Measurements from ENCODE around the gene TAAR9. TPM values are rescaled to one million over a fixed set of nuclear protein-coding genes. Genes with fewer than 3 reads are reported as not detected.

TAAR9 gene
- total and polyA plus RNA-seq, 2 experiments from 2014 or later, result not detected

- TF ChIP-seq, protein P1, sequence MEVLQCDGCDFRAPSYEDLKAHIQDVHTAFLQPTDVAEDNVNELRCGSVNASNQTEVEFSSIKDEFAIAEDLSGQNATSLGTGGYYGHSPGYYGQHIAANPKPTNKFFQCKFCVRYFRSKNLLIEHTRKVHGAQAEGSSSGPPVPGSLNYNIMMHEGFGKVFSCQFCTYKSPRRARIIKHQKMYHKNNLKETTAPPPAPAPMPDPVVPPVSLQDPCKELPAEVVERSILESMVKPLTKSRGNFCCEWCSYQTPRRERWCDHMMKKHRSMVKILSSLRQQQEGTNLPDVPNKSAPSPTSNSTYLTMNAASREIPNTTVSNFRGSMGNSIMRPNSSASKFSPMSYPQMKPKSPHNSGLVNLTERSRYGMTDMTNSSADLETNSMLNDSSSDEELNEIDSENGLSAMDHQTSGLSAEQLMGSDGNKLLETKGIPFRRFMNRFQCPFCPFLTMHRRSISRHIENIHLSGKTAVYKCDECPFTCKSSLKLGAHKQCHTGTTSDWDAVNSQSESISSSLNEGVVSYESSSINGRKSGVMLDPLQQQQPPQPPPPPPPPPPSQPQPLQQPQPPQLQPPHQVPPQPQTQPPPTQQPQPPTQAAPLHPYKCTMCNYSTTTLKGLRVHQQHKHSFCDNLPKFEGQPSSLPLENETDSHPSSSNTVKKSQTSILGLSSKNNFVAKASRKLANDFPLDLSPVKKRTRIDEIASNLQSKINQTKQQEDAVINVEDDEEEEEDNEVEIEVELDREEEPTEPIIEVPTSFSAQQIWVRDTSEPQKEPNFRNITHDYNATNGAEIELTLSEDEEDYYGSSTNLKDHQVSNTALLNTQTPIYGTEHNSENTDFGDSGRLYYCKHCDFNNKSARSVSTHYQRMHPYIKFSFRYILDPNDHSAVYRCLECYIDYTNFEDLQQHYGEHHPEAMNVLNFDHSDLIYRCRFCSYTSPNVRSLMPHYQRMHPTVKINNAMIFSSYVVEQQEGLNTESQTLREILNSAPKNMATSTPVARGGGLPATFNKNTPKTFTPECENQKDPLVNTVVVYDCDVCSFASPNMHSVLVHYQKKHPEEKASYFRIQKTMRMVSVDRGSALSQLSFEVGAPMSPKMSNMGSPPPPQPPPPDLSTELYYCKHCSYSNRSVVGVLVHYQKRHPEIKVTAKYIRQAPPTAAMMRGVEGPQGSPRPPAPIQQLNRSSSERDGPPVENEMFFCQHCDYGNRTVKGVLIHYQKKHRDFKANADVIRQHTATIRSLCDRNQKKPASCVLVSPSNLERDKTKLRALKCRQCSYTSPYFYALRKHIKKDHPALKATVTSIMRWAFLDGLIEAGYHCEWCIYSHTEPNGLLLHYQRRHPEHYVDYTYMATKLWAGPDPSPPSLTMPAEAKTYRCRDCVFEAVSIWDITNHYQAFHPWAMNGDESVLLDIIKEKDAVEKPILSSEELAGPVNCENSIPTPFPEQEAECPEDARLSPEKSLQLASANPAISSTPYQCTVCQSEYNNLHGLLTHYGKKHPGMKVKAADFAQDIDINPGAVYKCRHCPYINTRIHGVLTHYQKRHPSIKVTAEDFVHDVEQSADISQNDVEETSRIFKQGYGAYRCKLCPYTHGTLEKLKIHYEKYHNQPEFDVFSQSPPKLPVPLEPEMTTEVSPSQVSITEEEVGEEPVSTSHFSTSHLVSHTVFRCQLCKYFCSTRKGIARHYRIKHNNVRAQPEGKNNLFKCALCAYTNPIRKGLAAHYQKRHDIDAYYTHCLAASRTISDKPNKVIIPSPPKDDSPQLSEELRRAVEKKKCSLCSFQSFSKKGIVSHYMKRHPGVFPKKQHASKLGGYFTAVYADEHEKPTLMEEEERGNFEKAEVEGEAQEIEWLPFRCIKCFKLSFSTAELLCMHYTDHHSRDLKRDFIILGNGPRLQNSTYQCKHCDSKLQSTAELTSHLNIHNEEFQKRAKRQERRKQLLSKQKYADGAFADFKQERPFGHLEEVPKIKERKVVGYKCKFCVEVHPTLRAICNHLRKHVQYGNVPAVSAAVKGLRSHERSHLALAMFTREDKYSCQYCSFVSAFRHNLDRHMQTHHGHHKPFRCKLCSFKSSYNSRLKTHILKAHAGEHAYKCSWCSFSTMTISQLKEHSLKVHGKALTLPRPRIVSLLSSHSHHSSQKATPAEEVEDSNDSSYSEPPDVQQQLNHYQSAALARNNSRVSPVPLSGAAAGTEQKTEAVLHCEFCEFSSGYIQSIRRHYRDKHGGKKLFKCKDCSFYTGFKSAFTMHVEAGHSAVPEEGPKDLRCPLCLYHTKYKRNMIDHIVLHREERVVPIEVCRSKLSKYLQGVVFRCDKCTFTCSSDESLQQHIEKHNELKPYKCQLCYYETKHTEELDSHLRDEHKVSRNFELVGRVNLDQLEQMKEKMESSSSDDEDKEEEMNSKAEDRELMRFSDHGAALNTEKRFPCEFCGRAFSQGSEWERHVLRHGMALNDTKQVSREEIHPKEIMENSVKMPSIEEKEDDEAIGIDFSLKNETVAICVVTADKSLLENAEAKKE (CRISPR knock-in tag; IDR thresholded peaks at IDR 0.05), result no peak
- TF ChIP-seq EZH2 (IDR thresholded peaks at IDR 0.05; ENCODE audit: low read depth, unreplicated experiment), result no peak
- TF ChIP-seq, protein P2, sequence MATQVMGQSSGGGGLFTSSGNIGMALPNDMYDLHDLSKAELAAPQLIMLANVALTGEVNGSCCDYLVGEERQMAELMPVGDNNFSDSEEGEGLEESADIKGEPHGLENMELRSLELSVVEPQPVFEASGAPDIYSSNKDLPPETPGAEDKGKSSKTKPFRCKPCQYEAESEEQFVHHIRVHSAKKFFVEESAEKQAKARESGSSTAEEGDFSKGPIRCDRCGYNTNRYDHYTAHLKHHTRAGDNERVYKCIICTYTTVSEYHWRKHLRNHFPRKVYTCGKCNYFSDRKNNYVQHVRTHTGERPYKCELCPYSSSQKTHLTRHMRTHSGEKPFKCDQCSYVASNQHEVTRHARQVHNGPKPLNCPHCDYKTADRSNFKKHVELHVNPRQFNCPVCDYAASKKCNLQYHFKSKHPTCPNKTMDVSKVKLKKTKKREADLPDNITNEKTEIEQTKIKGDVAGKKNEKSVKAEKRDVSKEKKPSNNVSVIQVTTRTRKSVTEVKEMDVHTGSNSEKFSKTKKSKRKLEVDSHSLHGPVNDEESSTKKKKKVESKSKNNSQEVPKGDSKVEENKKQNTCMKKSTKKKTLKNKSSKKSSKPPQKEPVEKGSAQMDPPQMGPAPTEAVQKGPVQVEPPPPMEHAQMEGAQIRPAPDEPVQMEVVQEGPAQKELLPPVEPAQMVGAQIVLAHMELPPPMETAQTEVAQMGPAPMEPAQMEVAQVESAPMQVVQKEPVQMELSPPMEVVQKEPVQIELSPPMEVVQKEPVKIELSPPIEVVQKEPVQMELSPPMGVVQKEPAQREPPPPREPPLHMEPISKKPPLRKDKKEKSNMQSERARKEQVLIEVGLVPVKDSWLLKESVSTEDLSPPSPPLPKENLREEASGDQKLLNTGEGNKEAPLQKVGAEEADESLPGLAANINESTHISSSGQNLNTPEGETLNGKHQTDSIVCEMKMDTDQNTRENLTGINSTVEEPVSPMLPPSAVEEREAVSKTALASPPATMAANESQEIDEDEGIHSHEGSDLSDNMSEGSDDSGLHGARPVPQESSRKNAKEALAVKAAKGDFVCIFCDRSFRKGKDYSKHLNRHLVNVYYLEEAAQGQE (IDR thresholded peaks at IDR 0.05; ENCODE audit: unreplicated experiment), result no peak
Observed at GRCh38 chr6:132544826-132545225, 6.7 kb downstream of the TAAR9 start (continued).

DNA sequence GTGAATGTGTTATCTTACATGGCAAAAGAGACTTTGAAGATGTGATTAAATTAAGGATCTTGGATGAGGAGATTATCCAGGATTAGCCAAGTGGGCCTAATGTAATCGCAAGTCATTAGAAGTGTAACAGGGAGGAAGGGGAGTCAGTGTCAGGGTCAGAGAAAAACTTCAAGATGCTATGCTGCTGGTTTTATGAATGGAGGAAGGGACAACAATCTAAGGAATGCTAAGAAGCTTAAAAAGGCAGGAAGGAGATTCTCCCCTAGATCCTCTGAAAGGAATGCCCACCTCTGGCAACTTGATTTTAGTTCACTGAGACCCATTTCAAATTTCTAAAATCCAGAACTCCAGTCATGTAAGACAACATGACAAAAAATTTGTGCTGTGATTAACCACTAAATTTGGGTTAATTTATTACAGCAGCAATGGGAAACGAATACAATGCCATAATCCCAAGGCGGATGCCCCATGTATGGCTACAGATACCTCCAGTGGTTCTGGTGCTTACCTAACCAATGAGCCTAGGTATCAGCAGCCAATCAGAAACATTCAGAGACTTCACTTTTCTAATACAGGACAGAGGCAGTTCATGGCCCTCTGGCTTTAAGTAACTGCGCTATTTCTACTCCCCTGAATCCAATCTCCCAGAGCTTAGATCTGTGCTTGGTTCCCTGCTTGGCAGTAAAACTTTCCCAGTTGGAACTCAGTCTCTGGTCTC is 10.8 kb downstream of the TAAR9 start:
- H4K20me1 ChIP-seq (replicated peaks; ENCODE audit: insufficient read depth), result no peaks in the 10 kb centered on the region
- peak; percentile 61 for DNase-seq (ENCODE audit: low spot score)
- H3K9me3 Mint-ChIP-seq, result no peaks in the 10 kb centered on the region
- H2AFZ ChIP-seq, result peak overlapping the region; percentile 43
- no peaks in the 10 kb centered on the region for H3F3A ChIP-seq (replicated peaks; ENCODE audit: low read depth)
- H3K27ac Mint-ChIP-seq, result peak overlapping the region; percentile 62; the same call in 1 of the 2 replicates
- H3K27me3 ChIP-seq (ENCODE audit: insufficient read depth), result no peaks in the 10 kb centered on the region
- no peak overlapping the region for H3K4me3 Mint-ChIP-seq
- no peaks in the 10 kb centered on the region for H3K27me3 Mint-ChIP-seq (ENCODE audit: insufficient read depth, low read depth, poor library complexity)
- peak overlapping the region; percentile 35; the same call in 1 of the 2 replicates for H3K27ac ChIP-seq (ENCODE audit: low read depth)
- H3K4me2 ChIP-seq, result 0 out of 2 replicates have a peak overlapping the region, but pooled peaks have one; percentile 24
- no peaks in the 10 kb centered on the region for H3K36me3 ChIP-seq (ENCODE audit: insufficient read depth)
- H3K4me3 ChIP-seq, result no peak overlapping the region
- ATAC-seq, result peak; percentile 70
- H3K79me2 ChIP-seq (replicated peaks; ENCODE audit: insufficient read depth), result no peaks in the 10 kb centered on the region
- no peaks in the 10 kb centered on the region for H3K36me3 Mint-ChIP-seq (ENCODE audit: low read depth)
- peaks cover 20% of the 10 kb centered on the region for H3K4me1 Mint-ChIP-seq
- H3K9me2 ChIP-seq (ENCODE audit: insufficient read depth), result 0 out of 2 replicates have a peak, but pooled peaks cover 5% of the 10 kb centered on the region
- H3K4me1 ChIP-seq (ENCODE audit: insufficient read depth), result peaks cover 9% of the 10 kb centered on the region
- TF ChIP-seq CREB1 (CRISPR knock-in tag; IDR thresholded peaks at IDR 0.05; ENCODE audit: low read depth), result no peak
- TF ChIP-seq JUNB (IDR thresholded peaks at IDR 0.05; ENCODE audit: unreplicated experiment), result no peak

Data from GM23338 (cell line).